GM19452 (cell line): Measurements from ENCODE around the gene CD44.

Experiments used
- ATAC-seq: cut with Tn5 transposase; IDR thresholded peaks from one replicate; pipeline ENCODE4 v1.9.1; 2021; ENCODE audit not compliant: unreplicated experiment

The CD44 gene

GRCh38 chr11:35173011-35173511, 34.1 kb downstream of the CD44 start:
- peak; percentile 43 for ATAC-seq

GRCh38 chr11:35173616-35174566, 34.9 kb downstream of the CD44 start:
- no peak for ATAC-seq

- no peak for ATAC-seq
Observed at GRCh38 chr11:35174666-35175065, 35.7 kb downstream of the CD44 start.

- no peak for ATAC-seq
Observed at GRCh38 chr11:35177370-35177769, 38.4 kb downstream of the CD44 start.

GRCh38 chr11:35178067-35178805, 39.3 kb downstream of the CD44 start:
- no peak for ATAC-seq

- ATAC-seq = no peak
Observed at GRCh38 chr11:35178873-35179272, 39.9 kb downstream of the CD44 start.

GRCh38 chr11:35179466-35180135, 40.6 kb downstream of the CD44 start:
- ATAC-seq = no peak

- no peak for ATAC-seq
Observed at GRCh38 chr11:35180317-35181233, 41.6 kb downstream of the CD44 start.

GRCh38 chr11:35182317-35182939, 43.5 kb downstream of the CD44 start:
- peak; percentile 75 for ATAC-seq

GRCh38 chr11:35183326-35183925, 44.5 kb downstream of the CD44 start:
- no peak for ATAC-seq

- ATAC-seq = no peak
Observed at GRCh38 chr11:35185696-35186095, 46.7 kb downstream of the CD44 start.

GRCh38 chr11:35187996-35188395, 49.0 kb downstream of the CD44 start:
- no peak for ATAC-seq

- no peak for ATAC-seq
Observed at GRCh38 chr11:35190804-35191348, 51.9 kb downstream of the CD44 start.

GRCh38 chr11:35192347-35192746, 53.4 kb downstream of the CD44 start:
- ATAC-seq = no peak

- ATAC-seq = no peak
Observed at GRCh38 chr11:35193767-35194166, 54.8 kb downstream of the CD44 start.

- no peak for ATAC-seq
Observed at GRCh38 chr11:35197292-35197691, 58.3 kb downstream of the CD44 start.

GRCh38 chr11:35200811-35201341, 61.9 kb downstream of the CD44 start:
- no peak for ATAC-seq

- ATAC-seq = no peak
Observed at GRCh38 chr11:35204614-35205013, 65.6 kb downstream of the CD44 start.

GRCh38 chr11:35206616-35207015, 67.6 kb downstream of the CD44 start:
- ATAC-seq = no peak
